GM12878 (cell line): ENCODE results near the gene LONRF2. TPM values are rescaled to one million over a fixed set of nuclear protein-coding genes. Genes with fewer than 3 reads are reported as not detected.

ENCODE experiments used
- ATAC-seq: fragments of 200-7000 bp; cut with Tn5 transposase; 3 replicates; pipeline ENCODE4 v1.9.1; 2020; ENCODE audit warnings: mild to moderate bottlenecking, moderate library complexity
- BruUV-seq: library from RNA; stranded (reverse); fragments of 400-500 nt; replicated peaks from 2 replicates; lab custom pipeline; 2021; lab: Mats Ljungman, UMichigan
- CTCF ChIA-PET: fragments of 300-600 bp; sonication (Branson Sonifier 250); formaldehyde crosslinking; extraction: SDS; loops from one replicate; lab custom pipeline; 2021; ENCODE audit warnings: inconsistent platforms; lab: Yijun Ruan, JAX
- POLR2A ChIA-PET: fragments of 350-600 bp; formaldehyde crosslinking; extraction: SDS; loops from one replicate; lab custom pipeline; 2021; ENCODE audit warnings: inconsistent platforms; lab: Charles Lee
- RAD21 ChIA-PET: fragments of 300-600 bp; sonication (Branson Sonifier 250); formaldehyde crosslinking; loops from one replicate; lab custom pipeline; 2023; ENCODE audit warnings: antibody characterized with exemption; ENCODE audit not compliant: unreplicated experiment; lab: Charles Lee
- SMC1A ChIA-PET: fragments of 300-600 bp; sonication (Branson Sonifier 250); formaldehyde crosslinking; loops from one replicate; lab custom pipeline; 2023; ENCODE audit not compliant: unreplicated experiment, uncharacterized antibody; lab: Charles Lee
- DNase-seq: peaks from one replicate; pipeline ENCODE4 v3.0.0-alpha.2; 2011; ENCODE audit warnings: low read depth, low spot score
- FAIRE-seq: peaks from 3 replicates; lab custom pipeline; 2011; peaks lifted over from hg19 to GRCh38; lab: Jason Lieb, UNC
- H2AFZ ChIP-seq: 2 replicates; pipeline ENCODE4 v1.6.0; 2011; ENCODE audit warnings: low read depth, low read length, control low read depth; ENCODE audit not compliant: control insufficient read depth
- H3K27ac ChIP-seq: 2 replicates; pipeline ENCODE4 v1.5.1; 2011; ENCODE audit warnings: control low read depth; ENCODE audit not compliant: control insufficient read depth, insufficient read depth
- H3K27me3 ChIP-seq, 2 experiments: replicated peaks in 1 of 2; 2 replicates each; pipeline versions ENCODE4 v1.6.0 to v1.6.1; 2011; ENCODE audit warnings: low read length in 1 of 2; ENCODE audit not compliant: control insufficient read depth in 2 of 2, insufficient read depth in 2 of 2
- H3K36me3 ChIP-seq, 2 experiments: 2 replicates each; pipeline ENCODE4 v1.5.1; 2011; ENCODE audit warnings: low read length in 1 of 2; ENCODE audit not compliant: control insufficient read depth in 2 of 2, insufficient read depth in 2 of 2
- H3K4me1 ChIP-seq: 2 replicates; pipeline ENCODE4 v1.6.1; 2011; ENCODE audit warnings: mild to moderate bottlenecking, low read length, moderate library complexity, mixed read lengths; ENCODE audit not compliant: control insufficient read depth, insufficient read depth
- H3K4me2 ChIP-seq: 2 replicates; pipeline ENCODE4 v1.6.0; 2011; ENCODE audit warnings: control low read depth; ENCODE audit not compliant: control insufficient read depth, insufficient read depth
- H3K4me3 ChIP-seq: fragments of 200-600 bp; sonication (generic); 2 replicates; pipeline ENCODE4 v1.5.1; 2016
- H3K79me2 ChIP-seq: 2 replicates; pipeline ENCODE4 v1.6.0; 2011; ENCODE audit warnings: low read length; ENCODE audit not compliant: control insufficient read depth, insufficient read depth
- H3K9ac ChIP-seq: 2 replicates; pipeline ENCODE4 v1.8.0; 2011; ENCODE audit warnings: low read length, control low read depth, mixed read lengths; ENCODE audit not compliant: control insufficient read depth, insufficient read depth
- H3K9me3 ChIP-seq: replicated peaks from 3 replicates; pipeline ENCODE4 v1.5.1; 2011; ENCODE audit warnings: mild to moderate bottlenecking, low read length; ENCODE audit not compliant: control insufficient read depth, insufficient read depth
- H4K20me1 ChIP-seq: 2 replicates; pipeline ENCODE4 v1.6.0; 2011; ENCODE audit not compliant: control insufficient read depth, insufficient read depth
- ASH2L ChIP-seq: fragments of 300-600, 200-600 bp; sonication (generic); IDR thresholded peaks from 2 replicates; pipeline ENCODE4 v1.6.1; 2017; ENCODE audit warnings: low read depth, mild to moderate bottlenecking, borderline replicate concordance
- ATF2 ChIP-seq: IDR thresholded peaks from 2 replicates; pipeline ENCODE4 v1.6.1; 2012; ENCODE audit warnings: low read length, inconsistent platforms
- E2F8 ChIP-seq: fragments of 450-650 bp; IDR thresholded peaks from 2 replicates; pipeline ENCODE4 v1.6.1; 2018; ENCODE audit warnings: mild to moderate bottlenecking, low read depth, moderate library complexity; ENCODE audit not compliant: partially characterized antibody
- ELK1 ChIP-seq: IDR thresholded peaks from 2 replicates; pipeline ENCODE4 v1.6.1; 2012; ENCODE audit warnings: low read depth, low read length, improper control_type of control experiment
- FOXM1 ChIP-seq: IDR thresholded peaks from 2 replicates; pipeline ENCODE4 v1.6.1; 2012; ENCODE audit warnings: low read depth, mild to moderate bottlenecking, inconsistent platforms, low read length, moderate library complexity
- HSF1 ChIP-seq: fragments of 150-350 bp; IDR thresholded peaks from 2 replicates; pipeline ENCODE4 v1.6.1; 2014; ENCODE audit warnings: mild to moderate bottlenecking, low read depth, low read length
- IKZF1 ChIP-seq: fragments of 450-650 bp; conservative IDR thresholded peaks from 2 replicates; pipeline ENCODE4 v1.6.1; 2017; ENCODE audit warnings: antibody characterized with exemption, mild to moderate bottlenecking
- KAT2A ChIP-seq: conservative IDR thresholded peaks from 2 replicates; pipeline ENCODE4 v1.6.1; 2011; ENCODE audit warnings: low read depth, low read length; ENCODE audit not compliant: control insufficient read depth
- MEF2B ChIP-seq: fragments of 450-650 bp; IDR thresholded peaks from 2 replicates; pipeline ENCODE4 v1.6.1; 2018; ENCODE audit warnings: mild to moderate bottlenecking, moderate library complexity; ENCODE audit not compliant: partially characterized antibody, poor library complexity, severe bottlenecking
- PAX8 ChIP-seq: fragments of 450-650 bp; IDR thresholded peaks from 2 replicates; pipeline ENCODE4 v1.6.1; 2017; ENCODE audit warnings: mild to moderate bottlenecking, moderate library complexity
- RFX5 ChIP-seq: IDR thresholded peaks from 2 replicates; pipeline ENCODE4 v1.6.1; 2011; ENCODE audit warnings: low read depth, low read length, improper control_type of control experiment
- SMARCA5 ChIP-seq: fragments of 450-650 bp; IDR thresholded peaks from 2 replicates; pipeline ENCODE4 v1.6.1; 2017; ENCODE audit warnings: mild to moderate bottlenecking
- SREBF2 ChIP-seq: IDR thresholded peaks from 2 replicates; pipeline ENCODE4 v1.6.1; 2012; ENCODE audit warnings: mild to moderate bottlenecking, low read length
- ZSCAN29 ChIP-seq: fragments of 450-650 bp; IDR thresholded peaks from 2 replicates; pipeline ENCODE4 v1.6.1; 2017; ENCODE audit warnings: mild to moderate bottlenecking, moderate library complexity
- WGBS: methylation state at CpG from one replicate; pipeline ENCODE4 v1.1.6; 2016; ENCODE audit warnings: low lambda C conversion rate; ENCODE audit not compliant: insufficient replicate concordance, insufficient coverage; ENCODE audit errors: missing lambda C conversion rate; 5-methylcytosine and 5-hydroxymethylcytosine counted together
- in situ Hi-C: fragments of 300-500 bp; cut with MboI; formaldehyde crosslinking; loops from 9 replicates; pipeline ENCODE4 v1.14.3; 2018; ENCODE audit warnings: mixed read lengths
- intact Hi-C: fragments of 100-400 bp; cut with micrococcal nuclease; formaldehyde crosslinking; loops from one replicate; pipeline ENCODE4 v1.14.2; 2022; ENCODE audit not compliant: unreplicated experiment
- polyA plus RNA-seq, 11 experiments: library from polyadenylated mRNA; depleted of rRNA in 4 of 11; unstranded in 6 of 11; stranded (reverse) in 5 of 11; fragments of >200 nt; fragmentation: Nextera tagmentation in 4 of 11; fragmentation: Illumina TruSeq in 1 of 11; extraction: Ambion mirVana in 4 of 11; extraction: Trizol in 1 of 11; gene quantifications; 1 replicate in 1 of 11; 2 replicates in 10 of 11; pipeline versions ENCODE4 v1.2.1 to v1.2.3, GENCODE V29; 2011 to 2016; ENCODE audit warnings: inconsistent platforms in 2 of 11, missing spikeins in 2 of 11, low read depth in 1 of 11
- total RNA-seq, 4 experiments: library from RNA; depleted of rRNA in 3 of 4; stranded (reverse); fragments of >200 nt in 3 of 4; fragmentation: Illumina TruSeq in 1 of 4; extraction: Trizol in 1 of 4; gene quantifications; 2 replicates each; pipeline versions ENCODE4 v1.2.1 to v1.2.3, GENCODE V29; 2013 to 2021

The LONRF2 gene
- total and polyA plus RNA-seq, 10 of the 15 experiments (the other 5 are each of a cell fraction or from before 2014, with no cell fraction given) = under 0.01 to 0.04 (median 0.01) TPM; not detected in 4

- ATAC-seq (no peak), DNase-seq (no peak), FAIRE-seq (no peak)
- H2AFZ ChIP-seq = no peak overlapping the region
- no peak overlapping the region for H3K9ac ChIP-seq
- H3K4me1 ChIP-seq = no peaks in the 10 kb centered on the region
- H3K27me3 ChIP-seq = no peaks in the 10 kb centered on the region; a peak in 1 of 4 replicates
- H3K36me3 ChIP-seq = no peaks in the 10 kb centered on the region
- no peaks in the 10 kb centered on the region for H3K9me3 ChIP-seq
- in situ Hi-C loops = loop anchor here (10.0 kb wide), 1 partner anchor 719 kb away; no protein-coding TSS in a partner anchor
- ChIA-PET SMC1A (interaction anchor here (7.7 kb wide), 1 partner anchor 116 kb away, joined by 89 read pairs; no protein-coding TSS in a partner anchor), RAD21 (interaction anchor here (1.8 kb wide), 1 partner anchor 115 kb away, joined by 4 read pairs; no protein-coding TSS in a partner anchor), POLR2A (no interaction called here), CTCF (interaction anchor here (0.7 to 2.4 kb wide), 3 partner anchors 115 to 338 kb away, joined by 3 to 16 read pairs (median 4); no protein-coding TSS in a partner anchor)
- BruUV-seq = no TSS peak
- H3K79me2 ChIP-seq = no peaks in the 10 kb centered on the region
- intact Hi-C loops = loop anchor here (10.0 kb wide), 2 partner anchors 219 to 339 kb away; no protein-coding TSS in a partner anchor
- H3K27ac ChIP-seq = no peak overlapping the region
- 36% methylated on average over 7 of the region's 7 CpGs for WGBS
- H3K4me2 ChIP-seq = no peak overlapping the region
- H4K20me1 ChIP-seq = no peaks in the 10 kb centered on the region
- H3K4me3 ChIP-seq = no peak overlapping the region
- no peak for TF ChIP-seq MEF2B
- no peak for TF ChIP-seq ASH2L
- TF ChIP-seq KAT2A = no peak
- TF ChIP-seq E2F8 = no peak
- no peak for TF ChIP-seq HSF1
- no peak for TF ChIP-seq SREBF2
- no peak for TF ChIP-seq FOXM1
- TF ChIP-seq ZSCAN29 = no peak
- no peak for TF ChIP-seq ATF2
- TF ChIP-seq ELK1 = no peak
- no peak for TF ChIP-seq PAX8
- no peak for TF ChIP-seq IKZF1
- TF ChIP-seq RFX5 = no peak
- no peak for TF ChIP-seq SMARCA5
These were observed 56.2 kb downstream of the LONRF2 start for GRCh38 chr2:100266126-100266525.
